ENCODE data around the gene RAB9A. TPM values are rescaled to one million over a fixed set of nuclear protein-coding genes. Genes with fewer than 3 reads are reported as not detected.

The RAB9A gene
- total and polyA plus RNA-seq, 9 of the 15 experiments (the other 6 are each of a cell fraction or from before 2014, with no cell fraction given), result 13.5 to 20.8 (median 17.7) TPM

- TF ChIP-seq KDM4B (IDR thresholded peaks at IDR 0.05; ENCODE audit: borderline replicate concordance in 2 of 2, low read depth in 1 of 2) (no peak), ZNF75A (CRISPR knock-in tag; IDR thresholded peaks at IDR 0.05) (no peak), GTF2A2 (tag; IDR thresholded peaks at IDR 0.05) (no peak), ZNF583 (CRISPR knock-in tag; IDR thresholded peaks at IDR 0.05) (no peak), CEBPB (tag; IDR thresholded peaks at IDR 0.05) (peak; percentile 74), DACH1 (IDR thresholded peaks at IDR 0.05; ENCODE audit: partially characterized antibody) (no peak), TBP (optimal IDR thresholded peaks at IDR 0.05; ENCODE audit: low read depth, low read length) (no peak), PHB2 (IDR thresholded peaks at IDR 0.05; ENCODE audit: low read depth) (no peak), GABPA (tag; conservative IDR thresholded peaks at IDR 0.05; ENCODE audit: low read depth) (no peak), E2F6 (IDR thresholded peaks at IDR 0.05; ENCODE audit: borderline replicate concordance in 1 of 2, extremely low read depth in 1 of 2, insufficient read depth in 1 of 2, insufficient read length in 1 of 2, low read depth in 1 of 2, low read length in 1 of 2, poor library complexity in 1 of 2, severe bottlenecking in 1 of 2) (peak in 1 of 2 experiments; percentile 3), NR1H2 (CRISPR knock-in tag; IDR thresholded peaks at IDR 0.05) (no peak), XRCC5 (IDR thresholded peaks at IDR 0.05; ENCODE audit: low read depth, low read length) (no peak), HDAC3 (IDR thresholded peaks at IDR 0.05; ENCODE audit: borderline replicate concordance, partially characterized antibody) (no peak), ZNF212 (CRISPR knock-in tag; IDR thresholded peaks at IDR 0.05) (no peak)
- TF ChIP-seq, protein P1, sequence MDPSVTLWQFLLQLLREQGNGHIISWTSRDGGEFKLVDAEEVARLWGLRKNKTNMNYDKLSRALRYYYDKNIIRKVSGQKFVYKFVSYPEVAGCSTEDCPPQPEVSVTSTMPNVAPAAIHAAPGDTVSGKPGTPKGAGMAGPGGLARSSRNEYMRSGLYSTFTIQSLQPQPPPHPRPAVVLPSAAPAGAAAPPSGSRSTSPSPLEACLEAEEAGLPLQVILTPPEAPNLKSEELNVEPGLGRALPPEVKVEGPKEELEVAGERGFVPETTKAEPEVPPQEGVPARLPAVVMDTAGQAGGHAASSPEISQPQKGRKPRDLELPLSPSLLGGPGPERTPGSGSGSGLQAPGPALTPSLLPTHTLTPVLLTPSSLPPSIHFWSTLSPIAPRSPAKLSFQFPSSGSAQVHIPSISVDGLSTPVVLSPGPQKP (CRISPR knock-in tag; IDR thresholded peaks at IDR 0.05), result no peak
Measured at GRCh38 chrX:13689741-13690211, 848 bp downstream of the RAB9A start (continued).
